Karpas-422 (cell line): ENCODE results near the gene MAGI2. TPM values are rescaled to one million over a fixed set of nuclear protein-coding genes. Genes with fewer than 3 reads are reported as not detected.

Source experiments
- DNase-seq: peaks from one replicate; pipeline ENCODE4 v3.0.0-alpha.2; 2015
- H2AFZ ChIP-seq: fragments of 200-600 bp; sonication (generic); 2 replicates; pipeline ENCODE4 v1.6.1; 2014; ENCODE audit warnings: antibody characterized with exemption, low read length, mixed read lengths
- H3K27ac ChIP-seq: fragments of 200-600 bp; sonication (generic); 2 replicates; pipeline ENCODE4 v1.5.1; 2014; ENCODE audit warnings: mild to moderate bottlenecking, low read length, moderate library complexity
- H3K27me3 ChIP-seq: fragments of 200-600 bp; sonication (generic); 2 replicates; pipeline ENCODE4 v1.6.1; 2014; ENCODE audit warnings: low read length, mixed read lengths
- H3K36me3 ChIP-seq: fragments of 200-600 bp; sonication (generic); 2 replicates; pipeline ENCODE4 v1.6.1; 2014; ENCODE audit warnings: low read length, mixed read lengths; ENCODE audit not compliant: insufficient read depth
- H3K4me1 ChIP-seq: fragments of 200-600 bp; sonication (generic); 2 replicates; pipeline ENCODE4 v1.6.1; 2014; ENCODE audit warnings: mild to moderate bottlenecking, low read length, mixed read lengths
- H3K4me2 ChIP-seq: fragments of 200-600 bp; sonication (generic); 2 replicates; pipeline ENCODE4 v1.6.1; 2014; ENCODE audit warnings: low read length, low read depth, mild to moderate bottlenecking; ENCODE audit not compliant: poor library complexity, severe bottlenecking
- H3K4me3 ChIP-seq: fragments of 200-600 bp; sonication (generic); 2 replicates; pipeline ENCODE4 v1.5.1; 2014; ENCODE audit warnings: mild to moderate bottlenecking, antibody characterized with exemption, low read length, mixed read lengths
- H3K79me2 ChIP-seq: fragments of 200-600 bp; sonication (generic); 2 replicates; pipeline ENCODE4 v1.6.1; 2014; ENCODE audit warnings: mild to moderate bottlenecking, low read length, mixed read lengths
- H3K9ac ChIP-seq: fragments of 200-600 bp; sonication (generic); 2 replicates; pipeline ENCODE4 v1.6.0; 2014; ENCODE audit warnings: low read length
- H3K9me2 ChIP-seq: fragments of 200-600 bp; sonication (generic), shearing (Covaris generic); replicated peaks from 2 replicates; pipeline ENCODE4 v1.6.0; 2014; ENCODE audit warnings: mild to moderate bottlenecking, low read length, moderate library complexity; ENCODE audit not compliant: insufficient read depth
- H3K9me3 ChIP-seq: fragments of 300-700, 200-600 bp; sonication (generic); 2 replicates; pipeline ENCODE4 v1.6.1; 2014; ENCODE audit warnings: low read length, mixed read lengths
- H4K20me1 ChIP-seq: fragments of 200-600 bp; sonication (generic); 2 replicates; pipeline ENCODE4 v1.6.1; 2014; ENCODE audit warnings: mild to moderate bottlenecking, antibody characterized with exemption, low read length, low read depth; ENCODE audit not compliant: insufficient read depth
- total RNA-seq: library from RNA; depleted of rRNA; stranded (reverse); fragments of >200 nt; shearing (Covaris generic); gene quantifications from 2 replicates; pipeline ENCODE4 v1.2.3, GENCODE V29; 2014; ENCODE audit warnings: low replicate concordance

The MAGI2 gene
- total RNA-seq, 1 experiment from 2014 or later = 0.93 TPM

- Histone ChIP-seq H3K4me3 (no peak overlapping the region), H2AFZ (no peak overlapping the region), H3K79me2 (no peaks in the 10 kb centered on the region)
Observed at GRCh38 chr7:78402096-78402495, 1051.4 kb downstream of the MAGI2 start.

GRCh38 chr7:78400038-78400437, 1053.4 kb downstream of the MAGI2 start:
- Histone ChIP-seq H3K27me3 (no peaks in the 10 kb centered on the region), H4K20me1 (no peaks in the 10 kb centered on the region), H3K9me3 (no peaks in the 10 kb centered on the region), H2AFZ (no peak overlapping the region), H3K27ac (no peak overlapping the region), H3K4me1 (no peaks in the 10 kb centered on the region), H3K9me2 (no peaks in the 10 kb centered on the region), H3K79me2 (no peaks in the 10 kb centered on the region), H3K9ac (no peak overlapping the region), H3K4me2 (no peak overlapping the region), H3K4me3 (no peak overlapping the region), H3K36me3 (no peaks in the 10 kb centered on the region)
- no peak for DNase-seq

More at GRCh38 chr7:78402096-78402495, 1051.4 kb downstream of the MAGI2 start:
- no peaks in the 10 kb centered on the region for H3K27me3 ChIP-seq
- no peaks in the 10 kb centered on the region for H3K36me3 ChIP-seq
- DNase-seq = no peak
- no peak overlapping the region for H3K9ac ChIP-seq
- no peaks in the 10 kb centered on the region for H3K4me1 ChIP-seq
- H4K20me1 ChIP-seq = no peaks in the 10 kb centered on the region
- no peaks in the 10 kb centered on the region for H3K9me3 ChIP-seq
- H3K9me2 ChIP-seq = no peaks in the 10 kb centered on the region
- no peak overlapping the region for H3K4me2 ChIP-seq
- no peak overlapping the region for H3K27ac ChIP-seq

- no peak for DNase-seq
Observed at GRCh38 chr7:78399033-78399769, 1054.3 kb downstream of the MAGI2 start.

GRCh38 chr7:78398576-78398975, 1054.9 kb downstream of the MAGI2 start:
- Histone ChIP-seq H3K4me1 (no peaks in the 10 kb centered on the region), H3K4me2 (no peak overlapping the region), H3K4me3 (no peak overlapping the region), H4K20me1 (no peaks in the 10 kb centered on the region), H3K27me3 (no peaks in the 10 kb centered on the region), H3K9me2 (no peaks in the 10 kb centered on the region), H3K79me2 (no peaks in the 10 kb centered on the region), H3K9me3 (no peaks in the 10 kb centered on the region), H2AFZ (no peak overlapping the region), H3K36me3 (no peaks in the 10 kb centered on the region), H3K9ac (no peak overlapping the region), H3K27ac (no peak overlapping the region)
- DNase-seq = no peak

More at GRCh38 chr7:78399033-78399769, 1054.3 kb downstream of the MAGI2 start:
- H3K9me3 ChIP-seq = no peaks in the 10 kb centered on the region
- no peak overlapping the region for H3K9ac ChIP-seq
- no peak overlapping the region for H3K27ac ChIP-seq
- H3K79me2 ChIP-seq = no peaks in the 10 kb centered on the region
- no peak overlapping the region for H2AFZ ChIP-seq
- no peak overlapping the region for H3K4me3 ChIP-seq
- H4K20me1 ChIP-seq = no peaks in the 10 kb centered on the region
- no peaks in the 10 kb centered on the region for H3K4me1 ChIP-seq
- no peak overlapping the region for H3K4me2 ChIP-seq
- H3K36me3 ChIP-seq = no peaks in the 10 kb centered on the region
- H3K9me2 ChIP-seq = no peaks in the 10 kb centered on the region
- no peaks in the 10 kb centered on the region for H3K27me3 ChIP-seq

GRCh38 chr7:78398081-78398480, 1055.4 kb downstream of the MAGI2 start:
- no peak overlapping the region for H3K4me3 ChIP-seq
- H3K79me2 ChIP-seq = no peaks in the 10 kb centered on the region
- no peak overlapping the region for H2AFZ ChIP-seq
- no peak for DNase-seq
- H3K4me2 ChIP-seq = no peak overlapping the region
- no peaks in the 10 kb centered on the region for H3K9me3 ChIP-seq
- no peak overlapping the region for H3K27ac ChIP-seq
- no peaks in the 10 kb centered on the region for H3K36me3 ChIP-seq
- no peaks in the 10 kb centered on the region for H3K9me2 ChIP-seq
- H3K4me1 ChIP-seq = no peaks in the 10 kb centered on the region
- no peaks in the 10 kb centered on the region for H3K27me3 ChIP-seq
- H3K9ac ChIP-seq = no peak overlapping the region
- H4K20me1 ChIP-seq = no peaks in the 10 kb centered on the region

- no peak overlapping the region for H2AFZ ChIP-seq
- H3K9ac ChIP-seq = no peak overlapping the region
- H4K20me1 ChIP-seq = no peaks in the 10 kb centered on the region
- H3K9me3 ChIP-seq = no peaks in the 10 kb centered on the region
- no peak overlapping the region for H3K4me2 ChIP-seq
- H3K36me3 ChIP-seq = no peaks in the 10 kb centered on the region
- no peak overlapping the region for H3K27ac ChIP-seq
- no peaks in the 10 kb centered on the region for H3K79me2 ChIP-seq
- no peaks in the 10 kb centered on the region for H3K27me3 ChIP-seq
- no peaks in the 10 kb centered on the region for H3K4me1 ChIP-seq
- H3K9me2 ChIP-seq = no peaks in the 10 kb centered on the region
- no peak overlapping the region for H3K4me3 ChIP-seq
- DNase-seq = no peak
Observed at GRCh38 chr7:78396210-78396609, 1057.3 kb downstream of the MAGI2 start.

- no peaks in the 10 kb centered on the region for H3K36me3 ChIP-seq
Observed at GRCh38 chr7:78395298-78396036, 1058.0 kb downstream of the MAGI2 start.

GRCh38 chr7:78389022-78389421, 1064.4 kb downstream of the MAGI2 start:
- Histone ChIP-seq H3K36me3 (no peaks in the 10 kb centered on the region), H3K79me2 (no peaks in the 10 kb centered on the region), H3K4me2 (no peak overlapping the region), H3K9ac (no peak overlapping the region), H3K27ac (no peak overlapping the region), H4K20me1 (no peaks in the 10 kb centered on the region), H2AFZ (no peak overlapping the region), H3K4me1 (no peaks in the 10 kb centered on the region), H3K9me2 (no peaks in the 10 kb centered on the region), H3K9me3 (no peaks in the 10 kb centered on the region), H3K4me3 (no peak overlapping the region), H3K27me3 (no peaks in the 10 kb centered on the region)
- DNase-seq = no peak

More at GRCh38 chr7:78395298-78396036, 1058.0 kb downstream of the MAGI2 start:
- H2AFZ ChIP-seq = no peak overlapping the region
- no peak for DNase-seq
- H3K9me2 ChIP-seq = no peaks in the 10 kb centered on the region
- H3K27ac ChIP-seq = no peak overlapping the region
- no peak overlapping the region for H3K4me3 ChIP-seq
- no peak overlapping the region for H3K9ac ChIP-seq
- no peak overlapping the region for H3K4me2 ChIP-seq
- H3K79me2 ChIP-seq = no peaks in the 10 kb centered on the region
- no peaks in the 10 kb centered on the region for H3K27me3 ChIP-seq
- H3K4me1 ChIP-seq = no peaks in the 10 kb centered on the region
- H4K20me1 ChIP-seq = no peaks in the 10 kb centered on the region
- H3K9me3 ChIP-seq = no peaks in the 10 kb centered on the region
